Testis (tissue), 3 donors: ENCODE data around the gene UNG. TPM values are rescaled to one million over a fixed set of nuclear protein-coding genes. Genes with fewer than 3 reads are reported as not detected.
A peak's percentile ranks its signal among the peaks of the same experiment; 100 is the strongest.

ENCODE experiments used
- DNase-seq: peaks from one replicate; pipeline ENCODE4 v3.0.0-alpha.2; 2019
- H3K27ac ChIP-seq, 2 donors: fragments of 200-600 bp; sonication (generic); one replicate each; pipeline ENCODE4 v1.5.1; 2019
- H3K27me3 ChIP-seq: fragments of 200-600 bp; sonication (generic); one replicate; pipeline ENCODE4 v1.5.1; 2019
- H3K36me3 ChIP-seq: fragments of 200-600 bp; sonication (generic); one replicate; pipeline ENCODE4 v1.5.1; 2017; ENCODE audit warnings: low read depth; ENCODE audit errors: missing control alignments
- H3K4me1 ChIP-seq: fragments of 200-600 bp; sonication (generic); one replicate; pipeline ENCODE4 v1.5.1; 2019
- H3K4me3 ChIP-seq, 2 donors: fragments of 200-600 bp; sonication (generic); one replicate each; pipeline ENCODE4 v1.5.1; 2017 to 2019
- H3K9me3 ChIP-seq: fragments of 200-600 bp; sonication (generic); one replicate; pipeline ENCODE4 v1.5.1; 2017
- CTCF ChIP-seq, 3 experiments: fragments of 450-650 bp in 2 of 3; fragments of 200-600 bp in 1 of 3; sonication (generic) in 1 of 3; IDR thresholded peaks; one replicate each; pipeline ENCODE4 v1.5.1; 2016 to 2019; ENCODE audit warnings: antibody characterized with exemption in 3 of 3, mild to moderate bottlenecking in 2 of 3, moderate library complexity in 1 of 3
- POLR2A ChIP-seq: fragments of 450-650 bp; IDR thresholded peaks from one replicate; pipeline ENCODE4 v1.6.1; 2017; ENCODE audit warnings: antibody characterized with exemption, mild to moderate bottlenecking, moderate library complexity
- WGBS, 2 donors: methylation state at CpG; one replicate each; pipeline ENCODE4 v1.1.5; 2018; 5-methylcytosine and 5-hydroxymethylcytosine counted together
- intact Hi-C: fragments of 100-400 bp; cut with DNase I; formaldehyde crosslinking; loops from one replicate; pipeline ENCODE4 v1.15.1; 2023; ENCODE audit warnings: low total_unique reads
- polyA plus RNA-seq: library from polyadenylated mRNA; stranded (reverse); fragments of 350-450 nt; fragmentation: Illumina TruSeq; extraction: RNeasy Lipid Tissue Mini Kit (QIAGEN cat#74804); gene quantifications from one replicate; pipeline ENCODE4 v1.2.3, GENCODE V29; 2014; ENCODE audit warnings: low read depth, low replicate concordance; ENCODE audit not compliant: insufficient read depth
- total RNA-seq, 2 donors: library from RNA; depleted of rRNA; stranded (reverse); fragments of >200 nt; gene quantifications; one replicate each; pipeline ENCODE4 v1.2.3, GENCODE V29; 2016

Gene UNG
- total and polyA plus RNA-seq, 3 donors from 2014 or later, result 55.3 to 81.5 (median 80.2) TPM

GRCh38 chr12:109127533-109128242 is 30.3 kb downstream of the UNG start:
- Histone ChIP-seq H3K9me3 (no peaks in the 10 kb centered on the region), H3K36me3 (no peaks in the 10 kb centered on the region), H3K4me1 (no peaks in the 10 kb centered on the region), H3K27me3 (no peaks in the 10 kb centered on the region), H3K27ac (no peak overlapping the region), H3K4me3 (no peak overlapping the region)
- intact Hi-C loops, result no loop called here
- 77 to 80% methylated on average over 13 of the region's 13 CpGs for WGBS, 2 donors
- DNase-seq, result no peak
- TF ChIP-seq CTCF (IDR thresholded peaks at IDR 0.05), result no peak
- no peak for TF ChIP-seq POLR2A

DNA sequence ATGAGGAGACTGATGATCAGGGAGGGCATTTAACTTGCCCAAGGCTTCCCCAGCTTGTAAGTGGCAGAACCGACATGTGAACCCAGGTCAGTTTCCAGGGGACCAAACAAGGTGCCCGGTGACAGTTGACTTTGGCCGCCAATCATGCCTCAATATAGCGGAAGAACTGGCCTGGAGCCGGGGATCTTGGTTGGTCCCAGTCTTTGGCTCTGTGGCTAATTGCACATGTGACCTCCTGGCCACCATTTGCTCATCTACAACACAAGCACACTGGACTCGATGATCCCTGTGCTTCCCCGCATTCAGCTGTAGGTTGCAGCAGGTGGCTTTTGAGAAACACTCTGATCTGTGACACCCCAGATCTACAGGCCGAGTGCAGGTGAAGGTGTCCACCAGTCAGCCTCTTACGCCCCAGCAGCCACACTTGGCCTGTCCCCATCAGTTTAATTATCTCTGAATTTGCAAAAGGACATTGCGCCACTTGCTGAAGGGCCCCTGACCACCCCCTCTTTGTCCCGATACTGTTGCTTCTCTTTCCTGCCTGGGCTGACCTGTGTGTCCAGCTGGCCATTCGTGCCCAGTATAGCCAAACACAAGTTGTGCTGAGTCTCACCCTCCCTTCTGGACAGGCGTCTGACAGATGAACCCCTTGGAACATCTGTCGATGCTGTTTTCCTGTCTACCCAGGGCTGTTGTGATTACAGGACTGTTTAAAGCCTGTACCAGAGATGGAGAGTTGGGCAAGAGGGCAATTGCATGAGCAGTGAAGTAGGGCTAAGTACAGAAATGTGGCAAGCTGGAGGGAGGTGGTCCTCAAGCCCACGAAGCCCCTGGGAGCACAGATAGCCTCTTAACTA is 33.1 kb downstream of the UNG start:
- H3K27me3 ChIP-seq, result no peaks in the 10 kb centered on the region
- no peaks in the 10 kb centered on the region for H3K36me3 ChIP-seq
- H3K4me3 ChIP-seq, result no peak overlapping the region
- DNase-seq, result no peak
- H3K9me3 ChIP-seq, result no peaks in the 10 kb centered on the region
- H3K27ac ChIP-seq, result no peak overlapping the region
- TF ChIP-seq POLR2A, result no peak
- TF ChIP-seq CTCF (IDR thresholded peaks at IDR 0.05), result no peak
- WGBS, 2 donors, result 89% methylated on average over 13 to 15 of the region's 15 CpGs
- H3K4me1 ChIP-seq, result peaks cover 4% of the 10 kb centered on the region
- intact Hi-C loops, result no loop called here

DNA sequence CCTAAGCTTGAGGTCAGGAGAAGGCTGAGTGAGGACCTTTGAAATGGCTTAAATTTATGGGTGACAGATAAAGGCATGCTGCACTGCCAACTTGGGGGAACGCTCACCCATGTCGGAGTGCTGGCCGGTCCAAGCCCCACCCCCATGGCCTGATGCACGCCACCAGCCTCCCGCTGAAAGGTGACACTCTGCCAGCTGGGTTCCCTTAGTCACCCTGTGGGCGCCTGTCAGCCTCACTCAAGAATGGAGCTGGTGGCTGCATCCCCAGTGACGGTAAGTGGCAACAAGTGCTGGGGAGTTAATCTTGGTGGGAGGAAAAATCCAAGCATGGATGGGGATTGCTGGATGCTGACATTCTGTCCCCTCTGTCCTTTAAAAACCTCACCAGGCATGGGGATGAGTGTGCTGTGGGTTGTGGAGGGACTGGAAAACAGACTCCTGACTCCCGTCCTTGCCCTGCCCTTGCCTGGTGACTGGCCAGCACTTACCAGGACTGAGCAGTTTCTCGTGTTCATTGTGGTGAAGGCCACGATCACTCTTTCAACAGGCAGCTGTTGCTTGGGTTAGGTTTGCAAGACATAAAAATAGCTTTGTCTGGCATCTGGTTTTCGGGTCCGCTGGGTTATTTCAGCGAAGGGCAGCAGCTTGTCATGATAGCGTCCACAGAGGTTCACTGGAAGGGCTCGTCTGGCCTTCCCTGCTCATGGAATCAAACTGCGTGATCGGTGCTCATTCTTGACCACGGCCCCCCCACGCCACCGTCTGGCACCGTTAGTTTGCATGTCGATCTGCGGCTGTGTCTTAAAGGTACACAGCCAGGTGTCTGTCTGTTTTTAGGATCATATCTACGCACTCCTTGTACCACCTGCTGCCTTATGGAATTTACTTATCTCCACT is 34.0 kb downstream of the UNG start:
- Histone ChIP-seq H3K9me3 (no peaks in the 10 kb centered on the region), H3K4me3 (no peak overlapping the region), H3K36me3 (no peaks in the 10 kb centered on the region), H3K4me1 (peaks cover 4% of the 10 kb centered on the region), H3K27me3 (no peaks in the 10 kb centered on the region), H3K27ac (no peak overlapping the region)
- intact Hi-C loops, result no loop called here
- WGBS, 2 donors, result 59 to 80% methylated on average over 24 of the region's 24 CpGs
- DNase-seq, result no peak
- TF ChIP-seq POLR2A, result no peak
- TF ChIP-seq CTCF (IDR thresholded peaks at IDR 0.05), result no peak

DNA sequence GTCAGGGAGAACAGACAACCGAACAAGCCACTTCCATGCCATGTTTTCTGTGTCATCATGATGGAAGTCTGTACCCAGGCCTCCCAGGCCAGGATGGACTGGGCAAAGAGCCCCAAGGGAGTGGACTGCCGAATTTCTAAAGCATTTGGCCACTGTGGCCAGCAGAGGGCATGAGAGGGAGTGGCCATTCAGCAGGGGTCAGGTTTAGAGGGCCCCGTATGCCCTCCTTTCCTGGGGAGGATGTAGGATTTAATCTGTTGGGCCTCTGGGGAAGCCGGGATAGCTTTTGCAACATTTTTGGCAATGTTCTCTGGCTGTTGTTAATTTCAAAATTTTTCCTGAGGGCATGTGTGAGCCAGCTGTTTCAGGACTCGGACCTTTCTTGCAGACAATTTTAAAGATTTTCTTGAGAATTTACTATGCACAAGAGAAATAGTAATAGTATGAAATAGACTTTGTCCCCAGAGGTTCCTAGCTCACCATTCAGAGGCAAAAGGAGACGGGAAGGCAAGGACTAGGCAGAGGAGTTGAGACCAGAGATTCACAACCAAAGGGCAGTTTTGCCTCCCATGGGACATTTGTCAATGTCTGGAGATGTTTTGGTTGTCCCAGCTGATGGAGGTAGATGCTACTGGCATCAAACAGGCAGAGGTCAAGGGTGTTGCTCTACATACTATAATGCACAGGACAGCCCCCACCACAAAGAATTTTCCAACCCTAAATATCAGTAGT is 37.0 kb downstream of the UNG start:
- Histone ChIP-seq H3K4me1 (peaks cover 10% of the 10 kb centered on the region), H3K4me3 (no peak overlapping the region), H3K36me3 (no peaks in the 10 kb centered on the region), H3K27me3 (no peaks in the 10 kb centered on the region), H3K9me3 (no peaks in the 10 kb centered on the region), H3K27ac (peak overlapping the region in 1 of 2 donors; percentile 19)
- no peak for DNase-seq
- intact Hi-C loops, result no loop called here
- WGBS, 2 donors, result 49 to 58% methylated on average over 5 to 6 of the region's 6 CpGs
- no peak for TF ChIP-seq POLR2A
- TF ChIP-seq CTCF (IDR thresholded peaks at IDR 0.05), result peak in 2 of 3 experiments; percentile 25 to 44
